ENCODE measurements around the gene ATP2B3. TPM values are rescaled to one million over a fixed set of nuclear protein-coding genes. Genes with fewer than 3 reads are reported as not detected.

Gene ATP2B3
- total RNA-seq, 4 donors from 2014 or later: not detected

- no peaks in the 10 kb centered on the region for H3K9me3 ChIP-seq
- peak overlapping the region in 3 of 4 donors; percentile 4 to 38 (median 22) for H3K27ac ChIP-seq
- ATAC-seq (no peak), DNase-seq (no peak)
- H3K27me3 ChIP-seq: no peaks in the 10 kb centered on the region
- in situ Hi-C loops (cut with MboI; ENCODE audit: low sequenced_read_pairs in 4 of 4): no loop called here
- H3K36me3 ChIP-seq: peaks cover 0 to 10% of the 10 kb centered on the region in 2 donors
- intact Hi-C loops (cut with DNase I; ENCODE audit: low total_unique reads): no loop called here
- H3K4me3 ChIP-seq: no peak overlapping the region
- peaks cover 3 to 13% of the 10 kb centered on the region in 2 donors for H3K4me1 ChIP-seq
- TF ChIP-seq CTCF (IDR thresholded peaks at IDR 0.05 in 4 of 5, conservative IDR thresholded peaks at IDR 0.05 in 1 of 5) (no peak), POLR2A (IDR thresholded peaks at IDR 0.05) (no peak)
Measured at GRCh38 chrX:153588782-153589446, 71.5 kb downstream of the ATP2B3 start.

- Histone ChIP-seq H3K4me3 (no peak overlapping the region), H3K36me3 (peaks cover 0 to 10% of the 10 kb centered on the region in 2 donors), H3K27me3 (no peaks in the 10 kb centered on the region), H3K27ac (no peak overlapping the region), H3K9me3 (no peaks in the 10 kb centered on the region), H3K4me1 (peaks cover 3 to 13% of the 10 kb centered on the region in 2 donors)
- in situ Hi-C loops (cut with MboI; ENCODE audit: low sequenced_read_pairs in 4 of 4) (no loop called here), intact Hi-C loops (cut with DNase I; ENCODE audit: low total_unique reads) (loop anchor here (10.0 kb wide), 2 partner anchors 334 to 954 kb away; partner anchors contain the start of genes ARHGAP4, G6PD and IKBKG)
- ATAC-seq (no peak), DNase-seq (peak in 1 of 2 donors; percentile 22)
- no peak for TF ChIP-seq POLR2A (IDR thresholded peaks at IDR 0.05)
- no peak for TF ChIP-seq CTCF (IDR thresholded peaks at IDR 0.05 in 4 of 5, conservative IDR thresholded peaks at IDR 0.05 in 1 of 5)
Measured at GRCh38 chrX:153590961-153591956, 73.8 kb downstream of the ATP2B3 start.

- peak overlapping the region in 3 of 4 donors; percentile 40 to 61 (median 42) for H3K27ac ChIP-seq
- no peaks in the 10 kb centered on the region for H3K27me3 ChIP-seq
- peaks cover 0 to 10% of the 10 kb centered on the region in 2 donors for H3K36me3 ChIP-seq
- ATAC-seq (no peak), DNase-seq (no peak)
- H3K4me1 ChIP-seq: peaks cover 3 to 14% of the 10 kb centered on the region in 2 donors
- in situ Hi-C loops (cut with MboI; ENCODE audit: low sequenced_read_pairs in 4 of 4): no loop called here
- H3K4me3 ChIP-seq: no peak overlapping the region
- H3K9me3 ChIP-seq: no peaks in the 10 kb centered on the region
- intact Hi-C loops (cut with DNase I; ENCODE audit: low total_unique reads): loop anchor here (10.0 kb wide), 2 partner anchors 333 to 953 kb away; partner anchors contain the start of genes ARHGAP4, G6PD and IKBKG
- no peak for TF ChIP-seq CTCF (IDR thresholded peaks at IDR 0.05 in 4 of 5, conservative IDR thresholded peaks at IDR 0.05 in 1 of 5)
Measured at GRCh38 chrX:153592091-153592833, 74.8 kb downstream of the ATP2B3 start.

- intact Hi-C loops (cut with DNase I; ENCODE audit: low total_unique reads): loop anchor here (10.0 kb wide), 2 partner anchors 332 to 952 kb away; partner anchors contain the start of genes ARHGAP4, G6PD and IKBKG
- Histone ChIP-seq H3K9me3 (no peaks in the 10 kb centered on the region), H3K27ac (peak overlapping the region in 3 of 4 donors; percentile 51 to 61 (median 52)), H3K36me3 (peaks cover 0 to 6% of the 10 kb centered on the region in 2 donors), H3K4me1 (peaks cover 3 to 23% of the 10 kb centered on the region in 2 donors), H3K4me3 (no peak overlapping the region), H3K27me3 (no peaks in the 10 kb centered on the region)
- DNase-seq (peak; percentile 33 to 82), ATAC-seq (peak; percentile 39 to 86)
- TF ChIP-seq POLR2A (IDR thresholded peaks at IDR 0.05): no peak
- in situ Hi-C loops (cut with MboI; ENCODE audit: low sequenced_read_pairs in 4 of 4): no loop called here
Measured at GRCh38 chrX:153592966-153593688, 75.7 kb downstream of the ATP2B3 start.
